Measurements from ENCODE around the gene GIT1. TPM values are rescaled to one million over a fixed set of nuclear protein-coding genes. Genes with fewer than 3 reads are reported as not detected.

GIT1 gene
- total and polyA plus RNA-seq, 9 of the 15 experiments (the other 6 are each of a cell fraction or from before 2014, with no cell fraction given) = 0.35 to 35.3 (median 17.1) TPM

- no peak for TF ChIP-seq ZBTB9 (CRISPR knock-in tag; IDR thresholded peaks at IDR 0.05)
- no peak for TF ChIP-seq NR2C2 (CRISPR knock-in tag; IDR thresholded peaks at IDR 0.05)
- peak; percentile 33; the same call in 1 of the 2 replicates for TF ChIP-seq NR2C2 (tag; IDR thresholded peaks at IDR 0.05)
- TF ChIP-seq KAT7 (CRISPR knock-in tag; IDR thresholded peaks at IDR 0.05; ENCODE audit: borderline replicate concordance) = no peak
- TF ChIP-seq NR2F6 (CRISPR knock-in tag; IDR thresholded peaks at IDR 0.05) = no peak
- TF ChIP-seq ARID1B (IDR thresholded peaks at IDR 0.05) = peak; percentile 33; the same call in 1 of the 2 replicates
- no peak for TF ChIP-seq POLR2H (tag; IDR thresholded peaks at IDR 0.05; ENCODE audit: low read depth)
- peak; percentile 43; the same call in 1 of the 2 replicates for TF ChIP-seq SMARCA4 (IDR thresholded peaks at IDR 0.05)
- no peak for TF ChIP-seq BCOR (IDR thresholded peaks at IDR 0.05)
- 0 out of 2 replicates have a peak, but pooled peaks have one; percentile 18 for TF ChIP-seq MEF2A (IDR thresholded peaks at IDR 0.05; ENCODE audit: control insufficient read depth, low read depth, low read length)
- 0 out of 2 replicates have a peak, but pooled peaks have one; percentile 37 for TF ChIP-seq SMARCE1 (IDR thresholded peaks at IDR 0.05)
- no peak for TF ChIP-seq PHF20 (IDR thresholded peaks at IDR 0.05; ENCODE audit: partially characterized antibody)
- TF ChIP-seq ERF (CRISPR knock-in tag; IDR thresholded peaks at IDR 0.05) = no peak
- no peak for TF ChIP-seq NFIC (IDR thresholded peaks at IDR 0.05)
- peak; percentile 67 for TF ChIP-seq CTBP1 (IDR thresholded peaks at IDR 0.05; ENCODE audit: borderline replicate concordance)
- no peak for TF ChIP-seq COPS2 (conservative IDR thresholded peaks at IDR 0.05)
- peak; percentile 85 for TF ChIP-seq ATF3 (IDR thresholded peaks at IDR 0.05)
- no peak for TF ChIP-seq ATF3 (CRISPR knock-in tag; conservative IDR thresholded peaks at IDR 0.05)
- TF ChIP-seq ZNF146 (CRISPR knock-in tag; IDR thresholded peaks at IDR 0.05; ENCODE audit: unreplicated experiment) = no peak
- TF ChIP-seq SOX6 (IDR thresholded peaks at IDR 0.05) = peak; percentile 52; the same call in 1 of the 2 replicates
- TF ChIP-seq JUN (IDR thresholded peaks at IDR 0.05; ENCODE audit: borderline replicate concordance, low read depth, low read length) = peak; percentile 77
- TF ChIP-seq JUN (CRISPR knock-in tag; IDR thresholded peaks at IDR 0.05; ENCODE audit: borderline replicate concordance) = no peak
- TF ChIP-seq FOSL1 (tag; conservative IDR thresholded peaks at IDR 0.05) = peak; percentile 70
- peak; percentile 51; the same call in 1 of the 2 replicates for TF ChIP-seq ATF7 (IDR thresholded peaks at IDR 0.05)
- TF ChIP-seq TAF9B (IDR thresholded peaks at IDR 0.05; ENCODE audit: partially characterized antibody) = no peak
- TF ChIP-seq DPF2 (IDR thresholded peaks at IDR 0.05) = peak; percentile 36; the same call in 1 of the 2 replicates
- TF ChIP-seq JUND (IDR thresholded peaks at IDR 0.05; ENCODE audit: borderline replicate concordance, low read depth, low read length) = peak; percentile 88
- TF ChIP-seq JUND (tag; IDR thresholded peaks at IDR 0.05; ENCODE audit: borderline replicate concordance, low read depth, low read length) = peak; percentile 86; the same call in 2 of the 3 replicates
- no peak for TF ChIP-seq SMARCC2 (IDR thresholded peaks at IDR 0.05; ENCODE audit: low read depth)
- peak in 1 of 2 experiments; percentile 67; a peak in 1 of 4 replicates for TF ChIP-seq RCOR1 (IDR thresholded peaks at IDR 0.05; ENCODE audit: borderline replicate concordance in 1 of 2, low read depth in 2 of 2, low read length in 2 of 2)
- TF ChIP-seq ZNF507 (tag; conservative IDR thresholded peaks at IDR 0.05) = no peak
- TF ChIP-seq BRD9 (IDR thresholded peaks at IDR 0.05; ENCODE audit: low read depth, partially characterized antibody) = no peak
These were observed 30.8 kb upstream of the GIT1 start (continued) for GRCh38 chr17:29620271-29620670.

Data from K562 (cell line).